Measurements from ENCODE around the gene TMEM59. TPM values are rescaled to one million over a fixed set of nuclear protein-coding genes. Genes with fewer than 3 reads are reported as not detected.
A peak's percentile ranks its signal among the peaks of the same experiment; 100 is the strongest.
"Not testable (repeated sequence)": the region's sequence is repeated elsewhere in the genome, so short reads cannot be mapped to it uniquely, and the experiment has no call there.

The TMEM59 gene
- total and polyA plus RNA-seq, 3 donors from 2014 or later, result 209 to 338 (median 289) TPM

DNA sequence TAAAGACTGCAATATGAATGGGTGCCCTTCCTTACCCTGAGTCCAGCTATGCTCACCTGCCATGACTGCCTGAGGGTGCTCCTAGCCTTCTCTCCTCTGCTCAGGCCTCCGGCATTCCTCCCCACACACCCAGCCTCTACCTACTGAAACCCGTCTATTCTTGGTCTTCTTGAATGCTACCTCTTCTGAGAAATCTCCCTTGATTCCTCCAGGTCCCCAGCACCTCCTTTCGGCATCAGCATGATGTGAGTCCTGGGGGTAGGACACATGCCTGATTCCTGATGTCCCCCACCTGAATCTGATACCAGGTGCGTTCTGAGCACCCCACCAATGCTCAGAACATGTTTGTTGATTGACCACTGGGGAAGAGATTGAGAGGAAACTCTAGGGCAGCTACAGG, 43.6 kb downstream of the TMEM59 start:
- Histone ChIP-seq H3K9me3 (no peaks in the 10 kb centered on the region), H3K27me3 (no peaks in the 10 kb centered on the region), H3K27ac (no peak overlapping the region), H3K4me3 (no peak overlapping the region), H3K4me1 (no peaks in the 10 kb centered on the region), H3K36me3 (ENCODE audit: low read depth, missing control alignments) (no peaks in the 10 kb centered on the region)
- TF ChIP-seq, protein P1, sequence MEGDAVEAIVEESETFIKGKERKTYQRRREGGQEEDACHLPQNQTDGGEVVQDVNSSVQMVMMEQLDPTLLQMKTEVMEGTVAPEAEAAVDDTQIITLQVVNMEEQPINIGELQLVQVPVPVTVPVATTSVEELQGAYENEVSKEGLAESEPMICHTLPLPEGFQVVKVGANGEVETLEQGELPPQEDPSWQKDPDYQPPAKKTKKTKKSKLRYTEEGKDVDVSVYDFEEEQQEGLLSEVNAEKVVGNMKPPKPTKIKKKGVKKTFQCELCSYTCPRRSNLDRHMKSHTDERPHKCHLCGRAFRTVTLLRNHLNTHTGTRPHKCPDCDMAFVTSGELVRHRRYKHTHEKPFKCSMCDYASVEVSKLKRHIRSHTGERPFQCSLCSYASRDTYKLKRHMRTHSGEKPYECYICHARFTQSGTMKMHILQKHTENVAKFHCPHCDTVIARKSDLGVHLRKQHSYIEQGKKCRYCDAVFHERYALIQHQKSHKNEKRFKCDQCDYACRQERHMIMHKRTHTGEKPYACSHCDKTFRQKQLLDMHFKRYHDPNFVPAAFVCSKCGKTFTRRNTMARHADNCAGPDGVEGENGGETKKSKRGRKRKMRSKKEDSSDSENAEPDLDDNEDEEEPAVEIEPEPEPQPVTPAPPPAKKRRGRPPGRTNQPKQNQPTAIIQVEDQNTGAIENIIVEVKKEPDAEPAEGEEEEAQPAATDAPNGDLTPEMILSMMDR (IDR thresholded peaks at IDR 0.05), result no peak
- TF ChIP-seq POLR2A (IDR thresholded peaks at IDR 0.05), result no peak
- WGBS, 2 donors, result 86 to 95% methylated on average over 4 of the region's 4 CpGs
- intact Hi-C loops (cut with DNase I; ENCODE audit: low total_unique reads), result no loop called here
- no peak for DNase-seq

DNA sequence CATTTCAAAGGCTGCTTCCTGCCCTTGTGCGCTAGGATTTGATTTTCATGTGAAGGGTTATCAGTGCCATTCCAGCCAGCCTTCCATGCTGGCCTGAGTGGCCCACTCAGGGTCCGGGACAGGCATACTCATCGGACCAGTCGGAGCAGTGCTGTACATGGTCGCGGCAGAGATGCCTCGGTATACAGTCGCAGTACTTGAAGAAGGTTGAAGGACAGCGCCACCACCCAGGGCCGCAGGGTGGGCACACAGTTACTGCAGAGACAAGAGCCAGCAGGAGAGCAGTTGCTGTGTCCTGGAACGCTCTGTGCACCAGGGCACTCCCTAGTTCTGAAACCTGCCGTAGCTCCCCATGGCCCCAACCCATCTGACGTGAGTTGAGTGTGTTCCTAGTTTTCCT, 44.1 kb downstream of the TMEM59 start:
- no peaks in the 10 kb centered on the region for H3K4me1 ChIP-seq
- no peak for DNase-seq
- H3K9me3 ChIP-seq, result no peaks in the 10 kb centered on the region
- H3K27me3 ChIP-seq, result no peaks in the 10 kb centered on the region
- no peaks in the 10 kb centered on the region for H3K36me3 ChIP-seq (ENCODE audit: low read depth, missing control alignments)
- TF ChIP-seq POLR2A (IDR thresholded peaks at IDR 0.05), result no peak
- TF ChIP-seq, protein P1 (IDR thresholded peaks at IDR 0.05), result no peak
- intact Hi-C loops (cut with DNase I; ENCODE audit: low total_unique reads), result no loop called here
- H3K4me3 ChIP-seq, result no peak overlapping the region
- 83 to 90% methylated on average over 12 to 13 of the region's 13 CpGs for WGBS, 2 donors
- no peak overlapping the region for H3K27ac ChIP-seq

- Histone ChIP-seq H3K36me3 (ENCODE audit: low read depth, missing control alignments) (no peaks in the 10 kb centered on the region), H3K4me1 (no peaks in the 10 kb centered on the region), H3K27ac (no peak overlapping the region), H3K4me3 (no peak overlapping the region), H3K27me3 (no peaks in the 10 kb centered on the region), H3K9me3 (no peaks in the 10 kb centered on the region)
- intact Hi-C loops (cut with DNase I; ENCODE audit: low total_unique reads), result no loop called here
- WGBS, 2 donors, result 93 to 95% methylated on average over 4 of the region's 4 CpGs
- no peak for DNase-seq
- TF ChIP-seq, protein P1 (IDR thresholded peaks at IDR 0.05), result no peak
- TF ChIP-seq POLR2A (IDR thresholded peaks at IDR 0.05), result no peak
Measured at GRCh38 chr1:54007613-54008012, 45.4 kb downstream of the TMEM59 start.

GRCh38 chr1:54006508-54006907, 46.5 kb downstream of the TMEM59 start:
- H3K36me3 ChIP-seq (ENCODE audit: low read depth, missing control alignments), result no peaks in the 10 kb centered on the region
- no peak overlapping the region for H3K4me3 ChIP-seq
- no peak for DNase-seq
- H3K27me3 ChIP-seq, result no peaks in the 10 kb centered on the region
- WGBS, 2 donors, result 82 to 85% methylated on average over 4 of the region's 4 CpGs
- H3K9me3 ChIP-seq, result no peaks in the 10 kb centered on the region
- no peak overlapping the region for H3K27ac ChIP-seq
- no peaks in the 10 kb centered on the region for H3K4me1 ChIP-seq
- TF ChIP-seq POLR2A (IDR thresholded peaks at IDR 0.05), result no peak
- TF ChIP-seq, protein P1 (IDR thresholded peaks at IDR 0.05), result no peak
- intact Hi-C loops (cut with DNase I; ENCODE audit: low total_unique reads), result no loop called here

DNA sequence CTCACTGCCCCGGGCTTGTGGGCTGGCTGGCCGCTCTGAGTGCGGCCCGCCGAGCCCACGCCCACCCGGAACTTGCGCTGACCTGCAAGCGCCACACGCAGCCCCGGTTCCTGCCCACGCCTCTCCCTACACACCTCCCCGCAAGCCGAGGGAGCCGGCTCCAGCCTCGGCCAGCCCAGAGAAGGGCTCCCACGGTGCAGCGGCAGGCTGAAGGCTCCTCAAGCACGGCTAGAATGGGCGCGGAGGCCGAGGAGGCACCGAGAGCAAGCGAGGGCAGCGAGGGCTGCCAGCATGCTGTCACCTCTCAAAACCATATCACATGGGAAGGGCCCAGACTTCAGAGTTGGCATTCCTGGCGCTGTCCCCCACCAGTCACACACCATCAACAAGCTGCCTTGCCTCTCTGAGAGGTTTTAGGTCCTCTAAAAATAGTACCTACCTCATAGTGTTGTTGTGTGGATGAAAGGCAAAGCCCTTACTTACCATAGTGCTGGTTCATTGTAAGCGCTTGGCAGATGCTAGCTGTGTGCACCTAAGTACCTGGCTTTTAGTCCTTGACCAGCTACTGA, 48.4 kb downstream of the TMEM59 start:
- peak overlapping the region in 1 of 2 donors; percentile 39 for H3K4me3 ChIP-seq
- no peaks in the 10 kb centered on the region for H3K9me3 ChIP-seq
- intact Hi-C loops (cut with DNase I; ENCODE audit: low total_unique reads), result no loop called here
- H3K36me3 ChIP-seq (ENCODE audit: low read depth, missing control alignments), result no peaks in the 10 kb centered on the region
- H3K27me3 ChIP-seq, result no peaks in the 10 kb centered on the region
- TF ChIP-seq POLR2A (IDR thresholded peaks at IDR 0.05), result no peak
- TF ChIP-seq, protein P1 (IDR thresholded peaks at IDR 0.05), result no peak
- DNase-seq, result no peak
- no peak overlapping the region for H3K27ac ChIP-seq
- no peaks in the 10 kb centered on the region for H3K4me1 ChIP-seq
- WGBS, 2 donors, result 79 to 86% methylated on average over 15 to 27 of the region's 27 CpGs

DNA sequence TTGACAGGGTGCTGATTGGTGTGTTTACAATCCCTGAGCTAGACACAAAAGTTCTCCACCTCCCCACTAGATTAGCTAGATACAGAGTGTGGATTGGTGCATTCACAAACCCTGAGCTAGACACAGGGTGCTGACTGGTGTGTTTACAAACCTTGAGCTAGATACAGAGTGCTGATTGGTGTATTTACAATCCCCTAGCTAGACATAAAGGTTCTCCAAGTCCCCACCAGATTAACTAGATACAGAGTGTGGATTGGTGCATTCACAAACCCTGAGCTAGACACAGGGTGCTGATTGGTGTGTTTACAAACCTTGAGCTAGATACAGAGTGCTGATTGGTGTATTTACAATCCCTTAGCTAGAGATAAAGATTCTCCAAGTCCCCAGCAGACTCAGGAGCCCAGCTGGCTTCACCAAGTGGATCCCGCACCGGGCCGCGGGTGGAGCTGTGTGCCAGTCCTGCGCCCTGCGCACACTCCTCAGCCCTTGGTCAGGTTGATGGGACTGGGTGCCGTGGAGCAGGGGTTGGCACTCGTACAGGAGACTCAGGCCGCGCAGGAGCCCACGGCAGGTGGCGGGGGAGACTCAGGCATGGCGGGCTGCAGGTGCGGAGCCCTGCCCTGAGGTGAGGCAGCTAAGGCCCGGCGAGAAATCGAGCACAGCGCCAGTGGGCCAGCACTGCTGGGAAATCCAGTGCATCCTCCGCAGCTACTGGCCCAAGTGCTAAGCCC, 49.1 kb downstream of the TMEM59 start:
- intact Hi-C loops (cut with DNase I; ENCODE audit: low total_unique reads); DNase-seq; H3K27me3 ChIP-seq; H3K27ac ChIP-seq; H3K4me1 ChIP-seq; H3K36me3 ChIP-seq (ENCODE audit: low read depth, missing control alignments); H3K9me3 ChIP-seq: not testable (repeated sequence)
- 78 to 87% methylated on average over 11 to 19 of the region's 19 CpGs for WGBS, 2 donors
- peak overlapping the region in 1 of 2 donors; percentile 39 for H3K4me3 ChIP-seq
